Measurements from ENCODE around the gene HSPD1. TPM values are rescaled to one million over a fixed set of nuclear protein-coding genes. Genes with fewer than 3 reads are reported as not detected.
A peak's percentile ranks its signal among the peaks of the same experiment; 100 is the strongest.

HSPD1 gene
- total and polyA plus RNA-seq, 2 of the 13 experiments (the other 11 are each of a cell fraction or from before 2014, with no cell fraction given) = 685 to 2,610 TPM

- TF ChIP-seq ZBTB4 (CRISPR knock-in tag; IDR thresholded peaks at IDR 0.05; ENCODE audit: borderline replicate concordance) = no peak
- TF ChIP-seq, protein P1, sequence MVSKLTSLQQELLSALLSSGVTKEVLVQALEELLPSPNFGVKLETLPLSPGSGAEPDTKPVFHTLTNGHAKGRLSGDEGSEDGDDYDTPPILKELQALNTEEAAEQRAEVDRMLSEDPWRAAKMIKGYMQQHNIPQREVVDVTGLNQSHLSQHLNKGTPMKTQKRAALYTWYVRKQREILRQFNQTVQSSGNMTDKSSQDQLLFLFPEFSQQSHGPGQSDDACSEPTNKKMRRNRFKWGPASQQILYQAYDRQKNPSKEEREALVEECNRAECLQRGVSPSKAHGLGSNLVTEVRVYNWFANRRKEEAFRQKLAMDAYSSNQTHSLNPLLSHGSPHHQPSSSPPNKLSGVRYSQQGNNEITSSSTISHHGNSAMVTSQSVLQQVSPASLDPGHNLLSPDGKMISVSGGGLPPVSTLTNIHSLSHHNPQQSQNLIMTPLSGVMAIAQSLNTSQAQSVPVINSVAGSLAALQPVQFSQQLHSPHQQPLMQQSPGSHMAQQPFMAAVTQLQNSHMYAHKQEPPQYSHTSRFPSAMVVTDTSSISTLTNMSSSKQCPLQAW (CRISPR knock-in tag; IDR thresholded peaks at IDR 0.05) = peak; percentile 50; the same call in 1 of the 2 replicates
- TF ChIP-seq MLLT10 (CRISPR knock-in tag; IDR thresholded peaks at IDR 0.05) = no peak
- no peak for TF ChIP-seq EEA1 (CRISPR knock-in tag; IDR thresholded peaks at IDR 0.05; ENCODE audit: borderline replicate concordance)
- TF ChIP-seq TFDP1 (CRISPR knock-in tag; IDR thresholded peaks at IDR 0.05; ENCODE audit: borderline replicate concordance) = peak; percentile 27; the same call in 1 of the 2 replicates
- TF ChIP-seq RBM39 (IDR thresholded peaks at IDR 0.05; ENCODE audit: low read depth, low read length, poor library complexity, severe bottlenecking) = peak; percentile 7
- TF ChIP-seq SALL1 (CRISPR knock-in tag; IDR thresholded peaks at IDR 0.05) = peak; percentile 49; the same call in 1 of the 2 replicates
- no peak for TF ChIP-seq PBX3 (CRISPR knock-in tag; IDR thresholded peaks at IDR 0.05; ENCODE audit: borderline replicate concordance)
- 0 out of 2 replicates have a peak, but pooled peaks have one; percentile 12 for TF ChIP-seq ZMYM2 (CRISPR knock-in tag; IDR thresholded peaks at IDR 0.05)
- no peak for TF ChIP-seq DMTF1 (CRISPR knock-in tag; IDR thresholded peaks at IDR 0.05)
- no peak for TF ChIP-seq TFE3 (CRISPR knock-in tag; IDR thresholded peaks at IDR 0.05)
- no peak for TF ChIP-seq ZFX (CRISPR knock-in tag; IDR thresholded peaks at IDR 0.05; ENCODE audit: low read depth)
- peak; percentile 99 for TF ChIP-seq AGO2 (optimal IDR thresholded peaks at IDR 0.05; ENCODE audit: low read depth, low read length)
- no peak for TF ChIP-seq ZBTB38 (CRISPR knock-in tag; IDR thresholded peaks at IDR 0.05)
- TF ChIP-seq ZSCAN30 (CRISPR knock-in tag; IDR thresholded peaks at IDR 0.05) = peak; percentile 82
These were observed 575 bp downstream of the HSPD1 start (continued) for GRCh38 chr2:197498937-197499593.
